WTC11 (cell line): Measurements from ENCODE around the gene PLK2. TPM values are rescaled to one million over a fixed set of nuclear protein-coding genes. Genes with fewer than 3 reads are reported as not detected.

Experiments
- ATAC-seq: fragments of 200-7000 bp; cut with Tn5 transposase; 2 replicates; pipeline ENCODE4 v1.10.0; 2021; ENCODE audit warnings: mild to moderate bottlenecking, moderate library complexity
- CTCF ChIA-PET: fragments of 300-600 bp; sonication (Branson Sonifier 250); formaldehyde crosslinking; loops from one replicate; lab custom pipeline; 2021; ENCODE audit warnings: antibody characterized with exemption; lab: Charles Lee
- POLR2A ChIA-PET: fragments of 350-600 bp; sonication (Branson Sonifier 250); formaldehyde crosslinking; loops from one replicate; lab custom pipeline; 2021; ENCODE audit warnings: antibody characterized with exemption; lab: Charles Lee
- DNase-seq: peaks from one replicate; pipeline ENCODE4 v3.0.0; 2021; ENCODE audit warnings: low spot score
- H3K27ac Mint-ChIP-seq: 2 replicates; pipeline ENCODE4 v1.8.0; 2021; ENCODE audit warnings: mixed read lengths
- H3K27me3 Mint-ChIP-seq: 2 replicates; pipeline ENCODE4 v1.8.0; 2021; ENCODE audit warnings: low read depth, mild to moderate bottlenecking, moderate library complexity, mixed read lengths
- H3K36me3 Mint-ChIP-seq: 2 replicates; pipeline ENCODE4 v1.8.0; 2021; ENCODE audit warnings: mixed read lengths
- H3K4me1 Mint-ChIP-seq: 2 replicates; pipeline ENCODE4 v1.8.0; 2022; ENCODE audit warnings: mixed read lengths
- H3K4me3 Mint-ChIP-seq: 2 replicates; pipeline ENCODE4 v1.8.0; 2021; ENCODE audit warnings: mild to moderate bottlenecking, moderate library complexity, mixed read lengths
- H3K9me3 Mint-ChIP-seq: 2 replicates; pipeline ENCODE4 v1.8.0; 2021; ENCODE audit warnings: mixed read lengths
- FOXJ3 ChIP-seq: sonication (generic); formaldehyde crosslinking; IDR thresholded peaks from 2 replicates; pipeline ENCODE4 v1.9.0; 2021; ENCODE audit warnings: missing genetic modification reagents, mild to moderate bottlenecking, borderline replicate concordance
- KAT7 ChIP-seq: sonication (generic); formaldehyde crosslinking; IDR thresholded peaks from 2 replicates; pipeline ENCODE4 v1.8.1; 2023; ENCODE audit warnings: missing genetic modification reagents, mild to moderate bottlenecking, borderline replicate concordance
- NFYB ChIP-seq: sonication (generic); formaldehyde crosslinking; conservative IDR thresholded peaks from 2 replicates; pipeline ENCODE4 v1.8.0; 2022; ENCODE audit warnings: low read depth, missing genetic modification reagents
- NR2C2 ChIP-seq: sonication (generic); formaldehyde crosslinking; IDR thresholded peaks from 2 replicates; pipeline ENCODE4 v1.8.0; 2022; ENCODE audit warnings: mild to moderate bottlenecking, missing genetic modification reagents
- TCF7 ChIP-seq: sonication (generic); formaldehyde crosslinking; IDR thresholded peaks from 2 replicates; pipeline ENCODE4 v1.8.0; 2022; ENCODE audit warnings: mild to moderate bottlenecking, low read depth, missing genetic modification reagents, moderate library complexity
- USF1 ChIP-seq: sonication (generic); formaldehyde crosslinking; IDR thresholded peaks from 2 replicates; pipeline ENCODE4 v1.8.0; 2022; ENCODE audit warnings: mild to moderate bottlenecking, missing genetic modification reagents
- ZNF317 ChIP-seq: sonication (generic); formaldehyde crosslinking; IDR thresholded peaks from 2 replicates; pipeline ENCODE4 v1.8.1; 2023; ENCODE audit warnings: low read depth, mild to moderate bottlenecking, moderate library complexity, missing genetic modification reagents, borderline replicate concordance
- ZNF532 ChIP-seq: fragments of 250-450 bp; sonication (Bioruptor Pico); IDR thresholded peaks from 2 replicates; pipeline ENCODE4 v1.9.0; 2021; ENCODE audit warnings: mild to moderate bottlenecking, borderline replicate concordance
- ZSCAN18 ChIP-seq: fragments of 250-450 bp; sonication (Bioruptor Pico); IDR thresholded peaks from 2 replicates; pipeline ENCODE4 v2.1.2; 2022; ENCODE audit warnings: mild to moderate bottlenecking, moderate library complexity
- total RNA-seq: library from RNA; stranded (reverse); gene quantifications from 3 replicates; pipeline ENCODE4 v1.2.3, GENCODE V29; 2021
- TF ChIP-seq, protein P1 (sequence below): sonication (generic); formaldehyde crosslinking; IDR thresholded peaks from 2 replicates; pipeline ENCODE4 v1.8.0; 2023; ENCODE audit warnings: missing genetic modification reagents, mild to moderate bottlenecking, borderline replicate concordance
- TF ChIP-seq, protein P2 (sequence below): fragments of 250-450 bp; sonication (Bioruptor Pico); IDR thresholded peaks from 2 replicates; pipeline ENCODE4 v1.9.0; 2021; ENCODE audit warnings: mild to moderate bottlenecking

The PLK2 gene
- total RNA-seq, 1 experiment from 2014 or later, result 37.1 TPM

DNA sequence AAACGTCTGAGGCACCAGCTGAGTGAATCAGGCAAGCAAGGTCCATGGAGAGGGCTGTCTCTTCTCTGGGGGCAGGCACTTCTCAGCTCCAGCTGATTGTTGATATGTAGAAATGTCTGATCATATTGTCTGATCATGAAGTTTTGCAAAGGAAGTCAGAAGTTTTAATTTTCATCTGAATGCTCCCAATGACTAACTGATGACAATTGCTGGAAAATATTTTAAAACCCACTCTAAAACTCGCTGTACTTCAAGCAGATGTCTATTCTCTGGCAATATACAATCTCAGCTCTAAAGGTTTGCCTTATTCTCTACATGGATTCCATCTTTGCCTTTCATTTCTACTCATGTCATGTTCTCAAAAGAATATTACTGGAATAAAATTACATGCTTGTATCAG is 12.7 kb downstream of the PLK2 start:
- peaks cover 14% of the 10 kb centered on the region for H3K36me3 Mint-ChIP-seq
- no peaks in the 10 kb centered on the region for H3K4me1 Mint-ChIP-seq
- no peak overlapping the region for H3K4me3 Mint-ChIP-seq
- no peak for DNase-seq
- POLR2A ChIA-PET, result no interaction called here
- no peaks in the 10 kb centered on the region for H3K27me3 Mint-ChIP-seq
- ATAC-seq, result no peak
- H3K9me3 Mint-ChIP-seq, result peaks cover 22% of the 10 kb centered on the region
- CTCF ChIA-PET, result no interaction called here
- no peak for TF ChIP-seq TCF7
- TF ChIP-seq ZNF317 (CRISPR knock-in tag), result no peak
- TF ChIP-seq, protein P1, sequence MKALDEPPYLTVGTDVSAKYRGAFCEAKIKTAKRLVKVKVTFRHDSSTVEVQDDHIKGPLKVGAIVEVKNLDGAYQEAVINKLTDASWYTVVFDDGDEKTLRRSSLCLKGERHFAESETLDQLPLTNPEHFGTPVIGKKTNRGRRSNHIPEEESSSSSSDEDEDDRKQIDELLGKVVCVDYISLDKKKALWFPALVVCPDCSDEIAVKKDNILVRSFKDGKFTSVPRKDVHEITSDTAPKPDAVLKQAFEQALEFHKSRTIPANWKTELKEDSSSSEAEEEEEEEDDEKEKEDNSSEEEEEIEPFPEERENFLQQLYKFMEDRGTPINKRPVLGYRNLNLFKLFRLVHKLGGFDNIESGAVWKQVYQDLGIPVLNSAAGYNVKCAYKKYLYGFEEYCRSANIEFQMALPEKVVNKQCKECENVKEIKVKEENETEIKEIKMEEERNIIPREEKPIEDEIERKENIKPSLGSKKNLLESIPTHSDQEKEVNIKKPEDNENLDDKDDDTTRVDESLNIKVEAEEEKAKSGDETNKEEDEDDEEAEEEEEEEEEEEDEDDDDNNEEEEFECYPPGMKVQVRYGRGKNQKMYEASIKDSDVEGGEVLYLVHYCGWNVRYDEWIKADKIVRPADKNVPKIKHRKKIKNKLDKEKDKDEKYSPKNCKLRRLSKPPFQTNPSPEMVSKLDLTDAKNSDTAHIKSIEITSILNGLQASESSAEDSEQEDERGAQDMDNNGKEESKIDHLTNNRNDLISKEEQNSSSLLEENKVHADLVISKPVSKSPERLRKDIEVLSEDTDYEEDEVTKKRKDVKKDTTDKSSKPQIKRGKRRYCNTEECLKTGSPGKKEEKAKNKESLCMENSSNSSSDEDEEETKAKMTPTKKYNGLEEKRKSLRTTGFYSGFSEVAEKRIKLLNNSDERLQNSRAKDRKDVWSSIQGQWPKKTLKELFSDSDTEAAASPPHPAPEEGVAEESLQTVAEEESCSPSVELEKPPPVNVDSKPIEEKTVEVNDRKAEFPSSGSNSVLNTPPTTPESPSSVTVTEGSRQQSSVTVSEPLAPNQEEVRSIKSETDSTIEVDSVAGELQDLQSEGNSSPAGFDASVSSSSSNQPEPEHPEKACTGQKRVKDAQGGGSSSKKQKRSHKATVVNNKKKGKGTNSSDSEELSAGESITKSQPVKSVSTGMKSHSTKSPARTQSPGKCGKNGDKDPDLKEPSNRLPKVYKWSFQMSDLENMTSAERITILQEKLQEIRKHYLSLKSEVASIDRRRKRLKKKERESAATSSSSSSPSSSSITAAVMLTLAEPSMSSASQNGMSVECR (CRISPR knock-in tag), result no peak
- TF ChIP-seq NR2C2 (CRISPR knock-in tag), result no peak
- TF ChIP-seq ZNF532, result no peak
- TF ChIP-seq, protein P2, sequence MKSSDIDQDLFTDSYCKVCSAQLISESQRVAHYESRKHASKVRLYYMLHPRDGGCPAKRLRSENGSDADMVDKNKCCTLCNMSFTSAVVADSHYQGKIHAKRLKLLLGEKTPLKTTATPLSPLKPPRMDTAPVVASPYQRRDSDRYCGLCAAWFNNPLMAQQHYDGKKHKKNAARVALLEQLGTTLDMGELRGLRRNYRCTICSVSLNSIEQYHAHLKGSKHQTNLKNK, result no peak
- TF ChIP-seq FOXJ3 (CRISPR knock-in tag), result no peak
- no peak overlapping the region for H3K27ac Mint-ChIP-seq

- Mint-ChIP-seq H3K27me3 (no peaks in the 10 kb centered on the region), H3K4me3 (no peak overlapping the region), H3K27ac (no peak overlapping the region), H3K36me3 (peaks cover 14% of the 10 kb centered on the region), H3K9me3 (peaks cover 22% of the 10 kb centered on the region), H3K4me1 (no peaks in the 10 kb centered on the region)
- ChIA-PET POLR2A (no interaction called here), CTCF (interaction anchor here (1.2 kb wide), 1 partner anchor 41 kb away, joined by 3 read pairs; no protein-coding TSS in a partner anchor)
- ATAC-seq (no peak), DNase-seq (no peak)
- TF ChIP-seq NFYB (CRISPR knock-in tag) (peak; percentile 36; the same call in 1 of the 2 replicates), USF1 (CRISPR knock-in tag) (no peak), KAT7 (CRISPR knock-in tag) (no peak), ZSCAN18 (no peak)
Measured at GRCh38 chr5:58446024-58446423, 13.9 kb downstream of the PLK2 start.
